Hepatocyte (in vitro differentiated cells): ENCODE results near the gene ACTC1. TPM values are rescaled to one million over a fixed set of nuclear protein-coding genes. Genes with fewer than 3 reads are reported as not detected.
"Not testable (repeated sequence)": the region's sequence is repeated elsewhere in the genome, so short reads cannot be mapped to it uniquely, and the experiment has no call there.

ENCODE experiments used
- DNase-seq: peaks from one replicate; pipeline ENCODE4 v3.0.0-alpha.2; 2016; ENCODE audit warnings: low spot score
- H2AFZ ChIP-seq: fragments of 200-600 bp; sonication (generic); 2 replicates; pipeline ENCODE4 v1.6.0; 2016; ENCODE audit warnings: antibody characterized with exemption, mild to moderate bottlenecking
- H3K27ac ChIP-seq: fragments of 200-600 bp; sonication (generic); 2 replicates; pipeline ENCODE4 v1.5.1; 2016; ENCODE audit warnings: mild to moderate bottlenecking
- H3K27me3 ChIP-seq: fragments of 200-600 bp; sonication (generic); 2 replicates; pipeline ENCODE4 v1.6.1; 2016
- H3K36me3 ChIP-seq: fragments of 200-600 bp; sonication (generic); replicated peaks from 2 replicates; pipeline ENCODE4 v1.5.1; 2016; ENCODE audit warnings: low read depth; ENCODE audit not compliant: insufficient read depth
- H3K4me1 ChIP-seq: fragments of 200-600 bp; sonication (generic); 2 replicates; pipeline ENCODE4 v1.5.1; 2016; ENCODE audit warnings: mild to moderate bottlenecking, moderate library complexity; ENCODE audit not compliant: insufficient read depth
- H3K4me2 ChIP-seq: fragments of 200-600 bp; sonication (generic); 2 replicates; pipeline ENCODE4 v1.6.0; 2016
- H3K4me3 ChIP-seq: fragments of 200-600 bp; sonication (generic); 2 replicates; pipeline ENCODE4 v1.5.1; 2016; ENCODE audit warnings: mild to moderate bottlenecking
- H3K79me2 ChIP-seq: fragments of 200-600 bp; sonication (generic); 2 replicates; pipeline ENCODE4 v1.6.0; 2017; ENCODE audit warnings: mild to moderate bottlenecking
- H3K9me2 ChIP-seq: fragments of 200-600 bp; sonication (generic); replicated peaks from 2 replicates; pipeline ENCODE4 v1.6.0; 2017; ENCODE audit warnings: mild to moderate bottlenecking; ENCODE audit not compliant: insufficient read depth
- H3K9me3 ChIP-seq: fragments of 200-600 bp; sonication (generic); 2 replicates; pipeline ENCODE4 v1.5.1; 2016; ENCODE audit warnings: low read depth, mild to moderate bottlenecking
- H4K20me1 ChIP-seq: fragments of 200-600 bp; sonication (generic); 2 replicates; pipeline ENCODE4 v1.6.0; 2016; ENCODE audit warnings: mild to moderate bottlenecking; ENCODE audit not compliant: insufficient read depth, poor library complexity, severe bottlenecking
- EZH2 ChIP-seq: fragments of 200-600 bp; sonication (generic); IDR thresholded peaks from 2 replicates; pipeline ENCODE4 v1.6.1; 2016; ENCODE audit warnings: antibody characterized with exemption, mild to moderate bottlenecking, borderline replicate concordance
- EZH2phosphoT487 ChIP-seq: fragments of 200-600 bp; sonication (generic); IDR thresholded peaks from one replicate; pipeline ENCODE4 v1.6.1; 2018; ENCODE audit warnings: antibody characterized with exemption, mild to moderate bottlenecking, low read depth, moderate library complexity; ENCODE audit not compliant: unreplicated experiment, severe bottlenecking
- WGBS: methylation state at CpG from one replicate; pipeline ENCODE4 v1.1.6; 2016; ENCODE audit warnings: low lambda C conversion rate; ENCODE audit errors: missing lambda C conversion rate; 5-methylcytosine and 5-hydroxymethylcytosine counted together
- polyA plus RNA-seq: library from polyadenylated mRNA; unstranded; fragments of >200 nt; fragmentation: Nextera tagmentation; extraction: Ambion mirVana; gene quantifications from 2 replicates; pipeline ENCODE4 v1.2.1, GENCODE V29; 2016
- total RNA-seq: library from RNA; depleted of rRNA; stranded (reverse); fragments of >200 nt; gene quantifications from 2 replicates; pipeline ENCODE4 v1.2.3, GENCODE V29; 2014
- TF ChIP-seq, protein P1 (sequence below): fragments of 200-600 bp; sonication (generic); IDR thresholded peaks from 2 replicates; pipeline ENCODE4 v1.5.1; 2016; ENCODE audit warnings: antibody characterized with exemption, mild to moderate bottlenecking; ENCODE audit not compliant: poor library complexity

Gene ACTC1
- total and polyA plus RNA-seq, 2 experiments from 2014 or later = 1.7 to 4.7 TPM

DNA sequence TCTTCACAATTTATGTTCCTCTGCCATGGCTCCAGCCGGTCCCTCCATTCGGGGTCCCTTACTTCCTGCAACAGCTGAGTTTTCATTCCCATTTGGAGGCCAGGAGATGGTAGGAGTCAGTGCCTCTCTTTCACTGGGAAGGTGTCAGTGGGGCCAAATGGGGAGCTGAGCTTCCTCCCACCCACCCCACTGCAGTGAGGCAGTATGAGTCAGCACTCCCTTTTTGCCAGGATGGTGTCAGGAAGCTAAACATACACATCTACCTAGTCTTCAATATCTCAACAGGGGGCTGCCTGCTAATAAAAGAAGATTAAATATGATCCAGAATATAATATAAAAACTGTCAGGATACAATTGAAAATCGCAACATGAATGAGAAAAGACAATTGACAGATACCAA lies 12.7 kb upstream of the ACTC1 start:
- H2AFZ ChIP-seq = no peak overlapping the region
- no peaks in the 10 kb centered on the region for H4K20me1 ChIP-seq
- H3K9me3 ChIP-seq = no peaks in the 10 kb centered on the region
- no peak overlapping the region for H3K4me3 ChIP-seq
- no peaks in the 10 kb centered on the region for H3K9me2 ChIP-seq
- H3K27ac ChIP-seq = no peak overlapping the region
- no peaks in the 10 kb centered on the region for H3K36me3 ChIP-seq
- TF ChIP-seq EZH2phosphoT487 (no peak), EZH2 (no peak)
- TF ChIP-seq, protein P1, sequence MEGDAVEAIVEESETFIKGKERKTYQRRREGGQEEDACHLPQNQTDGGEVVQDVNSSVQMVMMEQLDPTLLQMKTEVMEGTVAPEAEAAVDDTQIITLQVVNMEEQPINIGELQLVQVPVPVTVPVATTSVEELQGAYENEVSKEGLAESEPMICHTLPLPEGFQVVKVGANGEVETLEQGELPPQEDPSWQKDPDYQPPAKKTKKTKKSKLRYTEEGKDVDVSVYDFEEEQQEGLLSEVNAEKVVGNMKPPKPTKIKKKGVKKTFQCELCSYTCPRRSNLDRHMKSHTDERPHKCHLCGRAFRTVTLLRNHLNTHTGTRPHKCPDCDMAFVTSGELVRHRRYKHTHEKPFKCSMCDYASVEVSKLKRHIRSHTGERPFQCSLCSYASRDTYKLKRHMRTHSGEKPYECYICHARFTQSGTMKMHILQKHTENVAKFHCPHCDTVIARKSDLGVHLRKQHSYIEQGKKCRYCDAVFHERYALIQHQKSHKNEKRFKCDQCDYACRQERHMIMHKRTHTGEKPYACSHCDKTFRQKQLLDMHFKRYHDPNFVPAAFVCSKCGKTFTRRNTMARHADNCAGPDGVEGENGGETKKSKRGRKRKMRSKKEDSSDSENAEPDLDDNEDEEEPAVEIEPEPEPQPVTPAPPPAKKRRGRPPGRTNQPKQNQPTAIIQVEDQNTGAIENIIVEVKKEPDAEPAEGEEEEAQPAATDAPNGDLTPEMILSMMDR = no peak
- H3K4me1 ChIP-seq = peaks cover 4% of the 10 kb centered on the region
- DNase-seq = no peak
- H3K27me3 ChIP-seq = no peaks in the 10 kb centered on the region
- no peaks in the 10 kb centered on the region for H3K79me2 ChIP-seq
- 91% methylated on average over 3 of the region's 3 CpGs for WGBS
- H3K4me2 ChIP-seq = no peak overlapping the region

DNA sequence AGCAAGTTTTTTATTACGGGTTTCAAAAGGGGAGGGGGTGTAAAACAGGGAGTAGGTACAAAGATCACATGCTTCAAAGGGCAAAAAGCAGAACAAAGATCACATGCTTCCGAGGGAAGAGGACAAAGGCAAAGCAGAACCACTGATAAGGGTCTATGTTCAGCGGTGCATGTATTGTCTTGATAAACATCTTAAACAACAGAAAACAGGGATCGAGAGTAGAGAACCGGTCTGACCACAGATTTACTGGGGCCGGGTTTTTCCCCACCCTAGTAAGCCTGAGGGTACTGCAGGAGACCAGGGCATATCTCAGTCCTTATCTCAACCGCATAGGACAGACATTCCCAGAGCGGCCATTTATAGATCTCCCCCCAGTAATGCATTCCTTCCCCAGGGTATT lies 11.9 kb upstream of the ACTC1 start:
- H3K36me3 ChIP-seq, H3K4me2 ChIP-seq, DNase-seq, H2AFZ ChIP-seq, H3K9me3 ChIP-seq, H3K27me3 ChIP-seq, H3K4me3 ChIP-seq, H3K79me2 ChIP-seq, H3K9me2 ChIP-seq, H3K4me1 ChIP-seq, H4K20me1 ChIP-seq, H3K27ac ChIP-seq: not testable (repeated sequence)
- WGBS = 58% methylated on average over 8 of the region's 8 CpGs

DNA sequence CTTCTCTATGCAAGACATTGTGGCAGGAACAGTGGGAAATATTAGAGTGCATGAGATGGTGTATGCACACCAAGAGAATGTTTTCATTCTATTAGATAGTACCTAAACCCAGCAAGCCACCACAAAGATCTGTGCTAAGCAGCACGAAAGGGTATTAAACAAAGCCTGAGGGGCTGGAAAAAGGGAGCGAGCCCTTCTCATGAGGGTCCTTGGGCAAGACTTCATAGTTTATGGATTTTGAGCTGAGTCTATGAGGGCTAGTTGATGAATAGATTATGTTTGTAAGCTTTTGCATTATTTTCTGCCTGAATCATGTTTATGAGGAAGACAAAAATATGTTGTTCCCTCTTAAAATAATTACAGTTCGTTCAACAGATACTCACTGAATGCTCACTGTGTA lies 9.4 kb upstream of the ACTC1 start:
- TF ChIP-seq, protein P1 = no peak
- TF ChIP-seq EZH2phosphoT487 = no peak
- no peak for TF ChIP-seq EZH2

DNA sequence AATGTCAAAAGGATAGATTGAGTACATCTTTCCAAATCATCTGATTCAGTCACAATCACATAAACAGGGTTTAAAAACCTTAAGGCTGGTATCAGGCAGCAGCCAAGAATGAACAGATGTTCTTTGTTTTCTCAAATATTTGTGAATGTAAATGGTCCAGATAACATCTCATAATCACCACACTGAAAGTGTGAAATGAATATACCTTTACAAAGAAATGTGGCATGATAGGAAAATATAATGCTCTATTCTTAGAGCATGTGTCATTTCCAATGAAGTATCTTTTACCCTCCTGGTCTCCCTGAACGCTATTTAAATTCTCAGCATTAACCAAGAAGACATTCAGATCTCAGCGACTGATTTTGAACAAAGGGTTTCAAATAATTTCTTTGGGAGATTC lies 8.8 kb upstream of the ACTC1 start:
- TF ChIP-seq, protein P1 = no peak
- no peak for TF ChIP-seq EZH2phosphoT487
- no peak for TF ChIP-seq EZH2
- Histone ChIP-seq H3K4me3 (no peak overlapping the region), H3K79me2 (no peaks in the 10 kb centered on the region), H3K9me2 (no peaks in the 10 kb centered on the region), H3K36me3 (no peaks in the 10 kb centered on the region), H3K27ac (no peak overlapping the region), H4K20me1 (no peaks in the 10 kb centered on the region), H3K27me3 (no peaks in the 10 kb centered on the region), H3K4me1 (peaks cover 11% of the 10 kb centered on the region), H3K9me3 (no peaks in the 10 kb centered on the region), H3K4me2 (no peak overlapping the region), H2AFZ (no peak overlapping the region)
- 86% methylated on average over 2 of the region's 2 CpGs for WGBS
- no peak for DNase-seq

More for the DNA sequence above, 9.4 kb upstream of the ACTC1 start:
- Histone ChIP-seq H2AFZ (no peak overlapping the region), H3K4me3 (no peak overlapping the region), H3K27ac (no peak overlapping the region), H3K27me3 (no peaks in the 10 kb centered on the region), H3K79me2 (no peaks in the 10 kb centered on the region), H3K4me1 (peaks cover 5% of the 10 kb centered on the region), H3K9me3 (no peaks in the 10 kb centered on the region), H3K9me2 (no peaks in the 10 kb centered on the region), H4K20me1 (no peaks in the 10 kb centered on the region), H3K36me3 (no peaks in the 10 kb centered on the region), H3K4me2 (no peak overlapping the region)
- no peak for DNase-seq
- WGBS = 76% methylated on average over 3 of the region's 3 CpGs
